SKM-1 (cell line): Measurements from ENCODE around the gene CDKL1.
"Not testable (repeated sequence)": the region's sequence is repeated elsewhere in the genome, so short reads cannot be mapped to it uniquely, and the experiment has no call there.

Experiments used
- DNase-seq: peaks from one replicate; lab custom pipeline; 2025; ENCODE audit not compliant: unreplicated experiment; lab: John Stamatoyannopoulos, UW

Gene CDKL1

DNA sequence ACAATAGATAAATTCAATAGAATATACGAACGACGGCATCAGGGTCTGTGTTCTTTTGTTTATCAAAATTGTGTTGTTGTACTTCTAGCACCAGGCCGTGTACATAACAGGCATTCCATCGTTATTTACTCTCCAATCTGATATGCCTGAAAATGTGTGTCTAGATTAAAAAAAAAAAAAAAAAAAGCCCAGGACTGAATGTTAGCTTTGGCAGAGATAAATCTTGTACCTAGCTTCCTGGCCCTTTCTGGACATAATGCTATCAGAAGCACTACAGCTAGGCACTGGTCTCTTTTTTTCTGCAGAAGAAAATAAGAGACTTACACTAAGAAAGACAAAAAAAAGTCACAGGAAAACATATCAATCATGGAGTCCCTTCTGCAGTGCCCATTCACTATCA, 37.0 kb downstream of the CDKL1 start:
- DNase-seq = no peak

DNA sequence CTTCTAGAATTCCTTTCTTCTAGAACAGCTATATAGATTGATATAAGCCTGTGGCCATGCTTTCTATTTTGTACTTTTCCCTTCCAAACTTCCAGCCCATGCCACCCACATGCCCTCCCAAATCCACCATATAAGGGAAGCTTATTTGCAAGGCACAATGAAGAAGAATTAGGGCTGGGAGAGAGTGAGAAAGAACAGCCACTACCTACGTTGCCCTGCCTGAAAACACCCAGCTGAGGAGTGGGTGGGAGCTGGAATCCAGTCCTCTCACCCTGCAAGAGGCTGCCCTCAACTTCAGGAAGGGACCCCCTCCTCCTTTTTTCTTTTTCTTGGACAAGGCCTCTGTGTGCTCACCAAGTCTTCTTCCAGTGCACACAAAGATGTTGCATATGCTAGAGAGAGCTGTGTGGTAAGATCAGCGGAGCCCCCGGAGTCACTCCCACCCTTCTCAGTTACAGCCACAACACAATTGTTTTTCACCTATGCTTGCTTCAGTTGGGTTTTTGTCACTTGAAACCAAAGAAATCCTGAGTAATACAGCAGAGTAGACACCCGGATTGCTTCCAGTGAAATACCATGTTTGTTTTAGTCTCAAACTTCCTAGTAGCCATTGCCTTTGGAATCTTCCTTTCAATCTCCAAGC, 38.8 kb downstream of the CDKL1 start:
- DNase-seq = no peak

GRCh38 chr14:50357124-50357523, 39.6 kb downstream of the CDKL1 start:
- no peak for DNase-seq

GRCh38 chr14:50356283-50356682, 40.4 kb downstream of the CDKL1 start:
- DNase-seq = not testable (repeated sequence)

DNA sequence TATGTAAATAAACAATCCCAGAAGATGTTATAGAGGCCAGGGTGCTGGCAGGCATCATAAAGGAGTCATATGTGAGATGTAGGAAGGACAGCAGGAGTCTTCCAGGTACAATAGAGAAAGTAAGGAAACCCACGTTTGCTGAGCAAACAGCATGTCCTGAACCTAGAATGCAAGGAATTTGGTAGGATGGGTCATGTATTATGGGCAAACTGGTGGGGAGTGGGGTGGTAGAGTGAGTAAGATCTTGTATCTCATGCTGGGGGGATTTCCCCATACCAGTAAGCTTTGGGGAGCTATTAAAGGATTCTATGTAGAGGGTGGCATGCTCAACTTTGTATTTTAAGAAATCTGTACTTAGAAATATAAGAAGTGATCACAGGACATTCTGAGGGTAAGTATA, 41.0 kb downstream of the CDKL1 start:
- DNase-seq = no peak

DNA sequence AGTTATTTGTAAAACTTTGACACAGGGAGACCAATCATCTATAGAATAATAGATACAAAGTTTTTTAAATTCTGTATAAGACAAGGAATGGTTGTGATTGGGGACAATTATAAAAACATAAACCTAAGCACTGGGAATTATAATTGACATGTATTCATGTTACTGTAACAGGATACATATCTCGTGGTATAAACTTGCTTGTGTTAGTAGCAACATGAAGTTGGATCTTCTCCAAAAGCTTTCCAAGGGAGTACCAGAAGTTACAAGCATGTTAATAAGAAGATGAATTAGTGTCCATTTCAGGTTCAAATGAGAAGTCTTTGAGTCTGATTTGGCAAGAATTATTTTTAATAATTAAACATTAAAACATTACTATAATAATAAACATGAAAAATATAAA, 42.2 kb downstream of the CDKL1 start:
- DNase-seq = no peak

GRCh38 chr14:50353126-50353525, 43.6 kb downstream of the CDKL1 start:
- DNase-seq = no peak

- no peak for DNase-seq
Observed at GRCh38 chr14:50352584-50352983, 44.1 kb downstream of the CDKL1 start.

GRCh38 chr14:50350975-50351374, 45.7 kb downstream of the CDKL1 start:
- DNase-seq = no peak

DNA sequence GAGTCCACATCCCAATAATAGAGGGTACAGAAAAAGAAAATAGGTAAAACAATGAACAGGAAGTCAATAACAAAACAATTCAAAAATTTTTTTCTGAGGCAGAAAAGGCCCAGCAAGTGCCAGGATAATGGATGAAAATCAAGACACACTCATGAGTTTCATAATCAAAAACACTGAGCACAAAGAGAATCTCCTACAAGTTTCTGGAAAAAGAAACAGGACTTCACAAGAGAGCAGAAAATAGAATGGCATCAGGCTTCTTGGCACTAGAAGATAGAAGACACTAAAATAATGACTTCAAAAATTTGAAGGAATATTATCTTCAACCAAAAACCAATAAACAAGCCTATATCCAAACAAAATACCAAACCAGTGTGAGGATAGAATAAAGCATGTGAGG, 47.7 kb downstream of the CDKL1 start:
- no peak for DNase-seq

DNA sequence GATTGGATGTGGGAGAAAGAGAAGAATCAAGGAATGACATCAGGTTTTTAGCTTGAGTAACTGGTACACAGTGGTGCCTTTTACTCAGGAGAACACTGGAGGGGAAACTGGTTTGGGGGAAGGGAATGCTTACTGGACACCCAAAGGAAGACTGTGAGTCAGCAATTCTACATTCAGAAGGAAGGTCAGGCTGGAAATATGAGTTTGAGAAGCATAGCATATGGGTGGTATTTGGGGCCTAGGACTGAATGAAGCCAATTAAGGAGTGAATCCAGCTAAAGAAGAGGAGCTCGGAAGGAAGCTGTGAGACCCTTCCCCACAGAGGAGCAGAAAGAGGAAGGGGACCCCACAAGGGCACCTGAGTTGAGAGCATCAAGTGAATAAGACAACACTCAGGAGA, 49.2 kb downstream of the CDKL1 start:
- no peak for DNase-seq

- DNase-seq = no peak
Observed at GRCh38 chr14:50345846-50346422, 50.7 kb downstream of the CDKL1 start.

DNA sequence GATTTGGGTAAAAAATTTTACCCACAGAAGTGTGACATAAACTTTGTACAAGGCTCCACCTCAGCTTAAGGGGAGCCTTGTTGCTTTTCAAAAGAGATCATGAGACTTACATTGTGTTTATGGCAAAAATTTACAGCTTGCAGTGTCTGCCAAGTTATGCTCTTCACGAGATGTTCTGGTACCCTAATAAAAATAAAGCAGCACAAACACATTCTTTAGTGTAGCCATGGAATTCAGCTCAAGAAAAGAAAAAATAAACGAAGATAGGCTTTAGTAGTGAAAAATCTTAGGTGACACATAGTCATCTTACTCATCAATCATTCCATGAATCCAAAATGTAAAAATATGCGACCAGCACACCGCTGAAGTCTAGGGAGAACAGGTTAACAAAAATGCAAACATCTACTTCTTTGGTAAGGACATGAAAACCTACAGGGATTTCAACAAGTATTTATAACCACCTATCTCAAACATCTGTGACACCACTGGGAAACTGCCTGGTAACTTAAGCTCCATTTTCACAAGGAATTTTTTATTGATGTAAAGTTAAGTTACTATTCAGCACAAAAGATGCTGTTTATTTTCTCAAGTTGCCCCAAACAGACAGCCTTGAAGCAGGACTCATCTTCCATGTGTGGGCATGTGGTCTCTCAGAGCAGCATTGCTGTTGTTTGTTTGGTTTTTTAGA, 51.7 kb downstream of the CDKL1 start:
- DNase-seq = no peak

DNA sequence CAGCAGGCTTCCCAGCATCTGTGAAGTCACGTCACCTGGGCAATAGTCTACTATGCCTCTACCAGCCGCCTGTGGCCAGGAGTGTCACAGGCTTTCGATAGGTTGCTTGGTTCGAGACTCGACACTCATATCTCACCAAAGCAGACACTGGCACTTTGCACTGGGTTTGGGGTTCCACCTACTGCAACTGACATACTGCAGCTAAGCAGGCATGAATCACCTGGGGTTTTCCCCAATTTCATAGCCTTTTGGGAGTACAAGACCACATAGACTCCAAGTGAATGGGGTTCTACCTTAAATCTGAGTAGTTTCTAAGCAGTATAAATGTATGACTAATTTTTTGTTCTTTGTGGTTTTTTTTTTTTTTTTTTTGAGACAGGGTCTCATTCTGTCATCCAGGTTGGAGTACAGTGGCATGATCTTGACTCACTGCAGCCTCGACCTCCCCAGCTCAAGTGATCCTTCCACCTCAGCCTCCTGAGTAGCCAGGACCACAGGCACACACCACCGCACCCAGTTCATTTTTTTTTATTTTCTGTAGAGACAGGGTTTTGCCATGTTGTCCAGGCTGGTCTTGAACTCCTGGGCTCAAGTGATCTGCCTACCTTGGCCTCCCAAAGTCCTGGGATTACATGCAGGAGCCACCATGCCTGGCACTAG, 52.4 kb downstream of the CDKL1 start:
- no peak for DNase-seq

DNA sequence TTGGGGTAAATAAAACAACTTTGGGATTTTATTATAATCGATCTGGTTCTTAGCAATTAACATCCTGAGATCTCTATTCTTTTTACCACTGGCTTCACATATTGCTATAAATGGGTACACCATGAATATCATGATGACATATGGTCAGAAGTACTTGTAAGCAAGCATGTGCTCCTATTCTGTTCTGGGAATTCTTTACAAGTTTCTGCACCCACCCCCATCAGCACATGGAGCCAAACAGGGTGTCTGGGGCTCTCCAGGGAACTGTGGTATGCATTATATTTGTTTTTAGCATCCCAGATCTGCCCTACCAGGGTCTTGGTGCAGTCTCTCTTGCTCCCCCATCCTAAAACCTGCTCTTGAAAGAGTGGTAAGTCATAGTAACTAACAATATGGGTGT, 53.2 kb downstream of the CDKL1 start:
- DNase-seq = no peak

DNA sequence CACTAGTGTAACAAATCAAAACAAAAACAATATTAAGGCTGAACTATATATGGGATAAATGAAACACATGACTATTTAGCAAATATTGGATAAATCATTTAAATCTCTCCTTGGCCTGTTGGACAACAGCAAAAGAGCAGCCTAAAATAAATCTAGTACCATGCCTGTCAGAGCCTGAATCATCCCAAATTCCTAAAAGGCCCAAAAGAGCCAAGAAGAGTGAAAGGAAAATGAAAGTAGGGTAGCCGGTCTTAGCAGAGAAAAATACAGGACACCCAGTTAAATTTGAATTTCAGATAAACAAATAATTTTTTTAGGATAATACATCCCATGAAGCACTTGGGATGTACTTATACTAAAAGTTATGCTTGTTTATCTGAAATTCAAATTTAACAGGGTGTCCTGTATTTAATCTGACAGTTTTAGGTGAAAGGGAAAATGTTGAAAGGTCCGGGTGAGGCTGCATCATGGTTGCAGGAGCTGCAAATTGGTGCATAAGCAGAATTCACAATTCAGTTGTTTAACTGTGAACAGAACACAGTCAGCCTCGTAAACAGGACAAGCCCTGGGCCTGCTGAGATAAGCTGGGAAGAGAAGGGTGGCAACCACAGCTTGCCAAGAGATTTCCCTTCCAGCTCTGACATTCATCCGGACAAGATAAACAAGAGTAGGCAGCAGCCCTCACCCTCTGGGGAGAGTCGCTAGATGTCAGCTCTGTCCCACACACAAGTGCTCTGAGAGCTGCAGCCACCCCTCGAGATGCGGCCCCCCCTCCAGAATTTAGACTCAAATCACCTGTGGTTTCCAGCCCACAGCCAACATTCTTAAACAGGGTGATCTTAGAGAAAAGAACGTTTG, 54.2 kb downstream of the CDKL1 start:
- no peak for DNase-seq

GRCh38 chr14:50340963-50341362, 55.7 kb downstream of the CDKL1 start:
- DNase-seq = no peak

DNA sequence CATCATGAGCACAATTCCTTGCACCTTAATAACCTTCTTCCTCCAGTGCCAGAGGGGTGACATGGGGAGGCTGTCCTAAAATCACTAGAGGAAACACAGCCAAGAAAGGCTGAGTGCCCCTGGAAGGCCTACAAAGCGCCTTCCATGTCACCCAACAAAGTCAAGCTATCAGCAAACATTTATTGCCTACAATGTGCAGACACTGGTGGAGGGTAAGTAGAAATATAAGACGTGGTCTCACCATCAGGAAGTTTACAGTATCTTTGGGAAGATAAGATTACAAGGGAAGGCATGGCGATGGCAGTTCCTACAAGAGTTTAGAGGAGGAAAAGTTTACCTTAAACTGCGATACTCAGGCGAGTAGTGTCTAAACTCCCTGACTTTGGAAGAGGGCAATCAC, 56.6 kb downstream of the CDKL1 start:
- DNase-seq = no peak

DNA sequence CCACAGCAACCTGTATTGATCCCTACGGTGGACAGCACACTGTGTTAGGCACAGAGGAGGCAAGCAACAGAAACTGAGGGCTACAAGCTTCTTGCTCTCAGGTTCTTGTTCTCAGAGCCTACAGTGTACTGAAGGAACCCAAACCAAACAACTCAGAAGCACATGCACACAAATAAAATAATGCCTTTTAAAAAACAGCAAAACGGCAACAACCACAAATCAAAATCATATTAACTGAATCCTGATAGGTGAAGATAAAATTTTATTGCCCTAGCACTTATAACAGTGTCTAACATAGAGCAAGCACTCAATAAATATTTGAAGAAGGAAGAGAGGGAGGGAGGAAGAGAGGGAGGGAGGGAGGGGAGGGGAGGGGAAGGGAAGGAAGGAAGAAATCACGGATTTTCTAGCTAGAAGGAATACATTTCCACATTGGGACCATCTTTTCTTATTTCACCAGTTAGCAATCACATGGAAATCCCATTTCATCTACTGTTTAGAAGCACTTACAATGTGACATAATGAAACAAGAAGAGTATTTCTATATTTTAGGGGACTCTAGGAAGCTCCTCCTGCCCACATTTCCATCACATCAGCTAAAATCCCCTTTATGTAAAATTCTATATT, 57.4 kb downstream of the CDKL1 start:
- no peak for DNase-seq

DNA sequence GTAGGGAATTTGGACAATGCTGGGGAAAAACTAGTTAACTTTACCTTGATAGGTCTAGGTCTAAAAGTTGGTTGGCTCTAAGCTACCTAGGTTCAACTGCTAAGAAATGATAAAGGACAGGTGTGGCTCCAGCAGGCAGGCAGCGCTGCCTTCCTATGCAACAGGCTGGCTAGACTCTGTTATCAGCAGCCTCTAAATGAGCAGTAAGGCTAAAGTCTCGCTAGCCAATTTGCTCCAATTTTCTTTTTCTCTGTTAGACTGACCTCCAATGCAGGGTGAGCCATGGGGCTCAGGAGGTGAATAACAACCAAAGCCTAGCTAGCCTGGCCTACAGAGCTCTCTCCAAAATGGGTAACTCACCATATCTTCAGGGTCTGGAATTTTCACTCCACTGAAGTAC, 58.1 kb downstream of the CDKL1 start:
- no peak for DNase-seq
